ENCODE measurements around the gene SLIT1. TPM values are rescaled to one million over a fixed set of nuclear protein-coding genes. Genes with fewer than 3 reads are reported as not detected.

Gene SLIT1
- total RNA-seq, 1 donor from 2014 or later: 0.23 TPM

GRCh38 chr10:97199152-97199551 is 13.4 kb upstream of the SLIT1 start:
- Histone ChIP-seq H3K36me3 (no peaks in the 10 kb centered on the region), H3K27me3 (peaks cover 18% of the 10 kb centered on the region), H3K27ac (no peak overlapping the region), H3K4me1 (peaks cover 8% of the 10 kb centered on the region), H3K9me3 (no peaks in the 10 kb centered on the region), H3K4me3 (no peak overlapping the region)
- no peak for TF ChIP-seq CTCF (IDR thresholded peaks at IDR 0.05)
- DNase-seq: no peak
- intact Hi-C loops (cut with DNase I): no loop called here
- ATAC-seq: no peak

GRCh38 chr10:97197030-97197500 is 11.3 kb upstream of the SLIT1 start:
- peaks cover 19% of the 10 kb centered on the region for H3K27me3 ChIP-seq
- no peaks in the 10 kb centered on the region for H3K36me3 ChIP-seq
- H3K9me3 ChIP-seq: no peaks in the 10 kb centered on the region
- no peak overlapping the region for H3K4me3 ChIP-seq
- H3K27ac ChIP-seq: no peak overlapping the region
- no peak for ATAC-seq
- intact Hi-C loops (cut with DNase I): no loop called here
- no peak for DNase-seq
- TF ChIP-seq CTCF (IDR thresholded peaks at IDR 0.05): no peak
- H3K4me1 ChIP-seq: peaks cover 8% of the 10 kb centered on the region

- H3K27me3 ChIP-seq: peaks cover 23% of the 10 kb centered on the region
These were observed 10.7 kb upstream of the SLIT1 start for GRCh38 chr10:97196223-97197029.

GRCh38 chr10:97195706-97196222 is 10.0 kb upstream of the SLIT1 start:
- intact Hi-C loops (cut with DNase I): no loop called here
- no peaks in the 10 kb centered on the region for H3K36me3 ChIP-seq
- ATAC-seq (no peak), DNase-seq (no peak)
- H3K9me3 ChIP-seq: no peaks in the 10 kb centered on the region
- no peak overlapping the region for H3K27ac ChIP-seq
- H3K4me1 ChIP-seq: peaks cover 8% of the 10 kb centered on the region
- peak overlapping the region; percentile 53 for H3K4me3 ChIP-seq
- H3K27me3 ChIP-seq: peaks cover 23% of the 10 kb centered on the region
- no peak for TF ChIP-seq CTCF (IDR thresholded peaks at IDR 0.05)

More at GRCh38 chr10:97196223-97197029, 10.7 kb upstream of the SLIT1 start:
- H3K9me3 ChIP-seq: no peaks in the 10 kb centered on the region
- peak; percentile 81 for TF ChIP-seq CTCF (IDR thresholded peaks at IDR 0.05)
- H3K4me3 ChIP-seq: peak overlapping the region; percentile 53
- peak; percentile 75 for DNase-seq
- H3K36me3 ChIP-seq: no peaks in the 10 kb centered on the region
- H3K27ac ChIP-seq: no peak overlapping the region
- intact Hi-C loops (cut with DNase I): no loop called here
- H3K4me1 ChIP-seq: peaks cover 8% of the 10 kb centered on the region
- peak; percentile 86 for ATAC-seq

GRCh38 chr10:97192952-97193435 is 7.2 kb upstream of the SLIT1 start:
- H3K9me3 ChIP-seq: no peaks in the 10 kb centered on the region
- no peaks in the 10 kb centered on the region for H3K36me3 ChIP-seq
- DNase-seq (peak; percentile 11), ATAC-seq (no peak)
- H3K4me3 ChIP-seq: no peak overlapping the region
- peaks cover 23% of the 10 kb centered on the region for H3K27me3 ChIP-seq
- peaks cover 8% of the 10 kb centered on the region for H3K4me1 ChIP-seq
- H3K27ac ChIP-seq: no peak overlapping the region
- intact Hi-C loops (cut with DNase I): no loop called here
- TF ChIP-seq CTCF (IDR thresholded peaks at IDR 0.05): no peak

Measured in upper lobe of right lung (tissue), 1 donor.